Measurements from ENCODE around the gene HEPHL1. TPM values are rescaled to one million over a fixed set of nuclear protein-coding genes. Genes with fewer than 3 reads are reported as not detected.

HEPHL1 gene
- total and polyA plus RNA-seq, 2 donors (not counting 1 experiment from before 2014, with no cell fraction given), result not detected

DNA sequence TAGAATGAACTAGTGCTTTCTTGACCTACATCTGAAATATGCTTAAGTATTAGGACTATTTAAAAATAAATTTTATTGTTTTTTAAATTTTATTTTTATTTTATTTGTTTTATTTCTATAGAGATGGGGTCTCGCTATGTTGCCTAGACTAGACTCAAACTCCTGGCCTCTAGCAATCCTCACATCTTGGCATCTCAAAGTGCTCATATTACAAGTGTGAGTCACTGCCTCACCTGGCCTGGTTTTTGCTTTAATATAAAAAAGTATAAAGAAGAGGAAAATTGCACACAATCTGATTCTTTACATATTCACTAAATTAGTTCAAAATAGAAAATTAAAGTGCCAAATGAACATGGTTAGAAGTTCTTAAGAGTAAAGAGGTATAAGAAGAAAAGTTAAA is 37.5 kb downstream of the HEPHL1 start:
- Histone ChIP-seq H3K27ac (ENCODE audit: insufficient read depth, low read length) (no peak overlapping the region), H3K4me3 (replicated peaks in 1 of 4; ENCODE audit: control extremely low read depth in 1 of 4, insufficient read depth in 1 of 4, low read depth in 3 of 4, low read length in 4 of 4) (no peak overlapping the region), H3K9ac (ENCODE audit: insufficient read depth, low read length) (no peak overlapping the region), H3K4me1 (ENCODE audit: control insufficient read depth, extremely low read depth, insufficient read depth, low read length) (no peaks in the 10 kb centered on the region), H3K4me2 (ENCODE audit: extremely low read depth, insufficient read depth, low read length) (no peak overlapping the region), H3K79me2 (ENCODE audit: control insufficient read depth, insufficient read depth, low read length) (no peaks in the 10 kb centered on the region), H3K27me3 (ENCODE audit: control insufficient read depth, insufficient read depth, low read length) (no peaks in the 10 kb centered on the region), H4K20me1 (ENCODE audit: control insufficient read depth, extremely low read depth, insufficient read depth, low read length) (no peaks in the 10 kb centered on the region), H3K36me3 (ENCODE audit: control insufficient read depth, insufficient read depth, low read length) (no peaks in the 10 kb centered on the region), H3K9me3 (ENCODE audit: control insufficient read depth, insufficient read depth, low read depth, low read length) (no peaks in the 10 kb centered on the region), H2AFZ (ENCODE audit: low read length) (no peak overlapping the region)
- no peak for TF ChIP-seq EZH2 (IDR thresholded peaks at IDR 0.05; ENCODE audit: low read length, missing control alignments)
- TF ChIP-seq, protein P1, sequence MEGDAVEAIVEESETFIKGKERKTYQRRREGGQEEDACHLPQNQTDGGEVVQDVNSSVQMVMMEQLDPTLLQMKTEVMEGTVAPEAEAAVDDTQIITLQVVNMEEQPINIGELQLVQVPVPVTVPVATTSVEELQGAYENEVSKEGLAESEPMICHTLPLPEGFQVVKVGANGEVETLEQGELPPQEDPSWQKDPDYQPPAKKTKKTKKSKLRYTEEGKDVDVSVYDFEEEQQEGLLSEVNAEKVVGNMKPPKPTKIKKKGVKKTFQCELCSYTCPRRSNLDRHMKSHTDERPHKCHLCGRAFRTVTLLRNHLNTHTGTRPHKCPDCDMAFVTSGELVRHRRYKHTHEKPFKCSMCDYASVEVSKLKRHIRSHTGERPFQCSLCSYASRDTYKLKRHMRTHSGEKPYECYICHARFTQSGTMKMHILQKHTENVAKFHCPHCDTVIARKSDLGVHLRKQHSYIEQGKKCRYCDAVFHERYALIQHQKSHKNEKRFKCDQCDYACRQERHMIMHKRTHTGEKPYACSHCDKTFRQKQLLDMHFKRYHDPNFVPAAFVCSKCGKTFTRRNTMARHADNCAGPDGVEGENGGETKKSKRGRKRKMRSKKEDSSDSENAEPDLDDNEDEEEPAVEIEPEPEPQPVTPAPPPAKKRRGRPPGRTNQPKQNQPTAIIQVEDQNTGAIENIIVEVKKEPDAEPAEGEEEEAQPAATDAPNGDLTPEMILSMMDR (conservative IDR thresholded peaks at IDR 0.05 in 1 of 2, IDR thresholded peaks at IDR 0.05 in 1 of 2; ENCODE audit: low read depth in 1 of 2, low read length in 2 of 2), result no peak
- DNase-seq (ENCODE audit: low read depth in 2 of 2), result no peak

DNA sequence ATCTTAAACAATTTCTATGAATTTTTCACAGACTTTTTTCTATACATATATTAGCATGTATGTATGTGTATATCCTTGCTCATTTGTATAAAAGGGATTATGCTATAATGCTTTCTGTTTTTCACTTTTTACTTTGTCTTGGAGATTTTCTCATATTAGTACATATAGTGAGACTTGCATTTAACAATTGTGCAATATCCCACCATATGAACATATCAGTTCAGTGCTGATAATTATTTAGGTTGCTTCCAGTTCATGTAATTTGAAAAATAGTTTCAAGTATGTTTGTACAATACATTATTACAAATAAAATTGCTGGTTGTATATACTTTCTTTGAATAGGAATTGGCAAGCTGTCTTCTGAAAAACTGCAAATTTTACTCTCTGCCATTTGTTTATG is 37.9 kb downstream of the HEPHL1 start:
- Histone ChIP-seq H3K27me3 (ENCODE audit: control insufficient read depth, insufficient read depth, low read length) (no peaks in the 10 kb centered on the region), H3K9me3 (ENCODE audit: control insufficient read depth, insufficient read depth, low read depth, low read length) (no peaks in the 10 kb centered on the region), H3K4me2 (ENCODE audit: extremely low read depth, insufficient read depth, low read length) (no peak overlapping the region), H3K9ac (ENCODE audit: insufficient read depth, low read length) (no peak overlapping the region), H3K36me3 (ENCODE audit: control insufficient read depth, insufficient read depth, low read length) (no peaks in the 10 kb centered on the region), H3K79me2 (ENCODE audit: control insufficient read depth, insufficient read depth, low read length) (no peaks in the 10 kb centered on the region), H4K20me1 (ENCODE audit: control insufficient read depth, extremely low read depth, insufficient read depth, low read length) (no peaks in the 10 kb centered on the region), H3K4me3 (replicated peaks in 1 of 4; ENCODE audit: control extremely low read depth in 1 of 4, insufficient read depth in 1 of 4, low read depth in 3 of 4, low read length in 4 of 4) (no peak overlapping the region), H3K4me1 (ENCODE audit: control insufficient read depth, extremely low read depth, insufficient read depth, low read length) (no peaks in the 10 kb centered on the region), H3K27ac (ENCODE audit: insufficient read depth, low read length) (no peak overlapping the region), H2AFZ (ENCODE audit: low read length) (no peak overlapping the region)
- no peak for DNase-seq (ENCODE audit: low read depth in 2 of 2)
- TF ChIP-seq, protein P1 (conservative IDR thresholded peaks at IDR 0.05 in 1 of 2, IDR thresholded peaks at IDR 0.05 in 1 of 2; ENCODE audit: low read depth in 1 of 2, low read length in 2 of 2), result no peak
- TF ChIP-seq EZH2 (IDR thresholded peaks at IDR 0.05; ENCODE audit: low read length, missing control alignments), result no peak

DNA sequence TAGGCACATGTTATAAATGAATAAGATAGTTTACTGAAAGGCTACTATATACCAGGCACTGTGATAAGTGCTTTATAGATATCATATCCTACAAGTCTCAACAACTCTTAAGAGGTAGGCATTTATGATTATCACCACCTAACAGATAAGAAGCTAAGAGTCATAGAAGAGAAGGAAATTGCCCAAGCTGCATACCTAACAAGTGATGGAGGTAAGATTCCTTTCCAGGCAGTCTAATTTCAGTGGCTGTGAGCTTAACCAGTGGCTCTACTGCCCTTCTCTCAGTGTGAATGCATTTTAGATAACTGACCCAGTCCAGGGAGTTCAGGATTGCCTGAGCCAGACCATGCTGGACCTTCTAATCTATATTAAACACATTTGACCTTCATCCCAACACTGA is 39.2 kb downstream of the HEPHL1 start:
- Histone ChIP-seq H3K4me2 (ENCODE audit: extremely low read depth, insufficient read depth, low read length) (no peak overlapping the region), H3K9ac (ENCODE audit: insufficient read depth, low read length) (no peak overlapping the region), H4K20me1 (ENCODE audit: control insufficient read depth, extremely low read depth, insufficient read depth, low read length) (no peaks in the 10 kb centered on the region), H3K79me2 (ENCODE audit: control insufficient read depth, insufficient read depth, low read length) (no peaks in the 10 kb centered on the region), H2AFZ (ENCODE audit: low read length) (no peak overlapping the region), H3K27me3 (ENCODE audit: control insufficient read depth, insufficient read depth, low read length) (no peaks in the 10 kb centered on the region), H3K27ac (ENCODE audit: insufficient read depth, low read length) (no peak overlapping the region), H3K4me1 (ENCODE audit: control insufficient read depth, extremely low read depth, insufficient read depth, low read length) (no peaks in the 10 kb centered on the region), H3K9me3 (ENCODE audit: control insufficient read depth, insufficient read depth, low read depth, low read length) (no peaks in the 10 kb centered on the region), H3K4me3 (replicated peaks in 1 of 4; ENCODE audit: control extremely low read depth in 1 of 4, insufficient read depth in 1 of 4, low read depth in 3 of 4, low read length in 4 of 4) (no peak overlapping the region), H3K36me3 (ENCODE audit: control insufficient read depth, insufficient read depth, low read length) (no peaks in the 10 kb centered on the region)
- TF ChIP-seq, protein P1 (conservative IDR thresholded peaks at IDR 0.05 in 1 of 2, IDR thresholded peaks at IDR 0.05 in 1 of 2; ENCODE audit: low read depth in 1 of 2, low read length in 2 of 2), result no peak
- no peak for TF ChIP-seq EZH2 (IDR thresholded peaks at IDR 0.05; ENCODE audit: low read length, missing control alignments)
- DNase-seq (ENCODE audit: low read depth in 2 of 2), result peak in 1 of 2 donors; percentile 70
